ENCODE measurements around the gene RAB7A. TPM values are rescaled to one million over a fixed set of nuclear protein-coding genes. Genes with fewer than 3 reads are reported as not detected.

The RAB7A gene
- total and polyA plus RNA-seq, 8 donors, result 33.6 to 166 (median 103) TPM

DNA sequence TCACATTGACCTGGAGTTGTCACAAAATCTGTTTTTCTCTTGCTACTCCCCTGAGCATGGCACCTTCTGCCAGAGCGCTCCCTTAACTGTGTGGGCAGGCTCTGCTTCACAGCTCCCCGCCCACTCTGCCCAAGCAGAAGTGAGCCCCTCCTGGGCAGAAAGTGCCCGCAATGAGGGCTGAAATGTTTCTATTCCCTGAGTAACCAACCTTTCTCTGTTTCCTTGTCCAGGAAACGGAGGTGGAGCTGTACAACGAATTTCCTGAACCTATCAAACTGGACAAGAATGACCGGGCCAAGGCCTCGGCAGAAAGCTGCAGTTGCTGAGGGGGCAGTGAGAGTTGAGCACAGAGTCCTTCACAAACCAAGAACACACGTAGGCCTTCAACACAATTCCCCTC lies 87.1 kb downstream of the RAB7A start:
- Histone ChIP-seq H3K36me3 (peaks cover 33 to 96% (median 92%) of the 10 kb centered on the region in 4 donors), H3K4me1 (peaks cover 0 to 25% (median 11%) of the 10 kb centered on the region in 4 donors), H3K27me3 (no peaks in the 10 kb centered on the region), H3K27ac (peak overlapping the region in 2 of 5 donors; percentile 43 to 44), H3K4me3 (no peak overlapping the region), H3K9me3 (no peaks in the 10 kb centered on the region)
- intact Hi-C loops (cut with DNase I; ENCODE audit: low total_unique reads), result no loop called here
- WGBS, 5 donors, result 75 to 81% (median 81%) methylated on average over 8 of the region's 8 CpGs
- no peak for DNase-seq
- TF ChIP-seq EP300 (IDR thresholded peaks at IDR 0.05) (no peak), POLR2AphosphoS5 (IDR thresholded peaks at IDR 0.05) (no peak)
- TF ChIP-seq, protein P1, sequence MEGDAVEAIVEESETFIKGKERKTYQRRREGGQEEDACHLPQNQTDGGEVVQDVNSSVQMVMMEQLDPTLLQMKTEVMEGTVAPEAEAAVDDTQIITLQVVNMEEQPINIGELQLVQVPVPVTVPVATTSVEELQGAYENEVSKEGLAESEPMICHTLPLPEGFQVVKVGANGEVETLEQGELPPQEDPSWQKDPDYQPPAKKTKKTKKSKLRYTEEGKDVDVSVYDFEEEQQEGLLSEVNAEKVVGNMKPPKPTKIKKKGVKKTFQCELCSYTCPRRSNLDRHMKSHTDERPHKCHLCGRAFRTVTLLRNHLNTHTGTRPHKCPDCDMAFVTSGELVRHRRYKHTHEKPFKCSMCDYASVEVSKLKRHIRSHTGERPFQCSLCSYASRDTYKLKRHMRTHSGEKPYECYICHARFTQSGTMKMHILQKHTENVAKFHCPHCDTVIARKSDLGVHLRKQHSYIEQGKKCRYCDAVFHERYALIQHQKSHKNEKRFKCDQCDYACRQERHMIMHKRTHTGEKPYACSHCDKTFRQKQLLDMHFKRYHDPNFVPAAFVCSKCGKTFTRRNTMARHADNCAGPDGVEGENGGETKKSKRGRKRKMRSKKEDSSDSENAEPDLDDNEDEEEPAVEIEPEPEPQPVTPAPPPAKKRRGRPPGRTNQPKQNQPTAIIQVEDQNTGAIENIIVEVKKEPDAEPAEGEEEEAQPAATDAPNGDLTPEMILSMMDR (IDR thresholded peaks at IDR 0.05), result no peak

DNA sequence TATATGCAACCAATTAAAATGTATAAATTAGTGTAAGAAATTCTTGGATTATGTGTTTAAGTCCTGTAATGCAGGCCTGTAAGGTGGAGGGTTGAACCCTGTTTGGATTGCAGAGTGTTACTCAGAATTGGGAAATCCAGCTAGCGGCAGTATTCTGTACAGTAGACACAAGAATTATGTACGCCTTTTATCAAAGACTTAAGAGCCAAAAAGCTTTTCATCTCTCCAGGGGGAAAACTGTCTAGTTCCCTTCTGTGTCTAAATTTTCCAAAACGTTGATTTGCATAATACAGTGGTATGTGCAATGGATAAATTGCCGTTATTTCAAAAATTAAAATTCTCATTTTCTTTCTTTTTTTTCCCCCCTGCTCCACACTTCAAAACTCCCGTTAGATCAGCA lies 88.1 kb downstream of the RAB7A start:
- Histone ChIP-seq H3K27me3 (no peaks in the 10 kb centered on the region), H3K4me3 (no peak overlapping the region), H3K4me1 (peaks cover 0 to 23% (median 7%) of the 10 kb centered on the region in 4 donors), H3K27ac (peak overlapping the region in 1 of 5 donors; percentile 7), H3K9me3 (no peaks in the 10 kb centered on the region), H3K36me3 (peaks cover 28 to 95% (median 92%) of the 10 kb centered on the region in 4 donors)
- WGBS, 5 donors, result 84 to 96% (median 91%) methylated on average over 5 of the region's 5 CpGs
- no peak for DNase-seq
- TF ChIP-seq POLR2A (IDR thresholded peaks at IDR 0.05), result no peak
- TF ChIP-seq, protein P1 (IDR thresholded peaks at IDR 0.05), result no peak
- TF ChIP-seq EP300 (IDR thresholded peaks at IDR 0.05), result no peak
- TF ChIP-seq POLR2AphosphoS5 (IDR thresholded peaks at IDR 0.05), result no peak
- intact Hi-C loops (cut with DNase I; ENCODE audit: low total_unique reads), result no loop called here

DNA sequence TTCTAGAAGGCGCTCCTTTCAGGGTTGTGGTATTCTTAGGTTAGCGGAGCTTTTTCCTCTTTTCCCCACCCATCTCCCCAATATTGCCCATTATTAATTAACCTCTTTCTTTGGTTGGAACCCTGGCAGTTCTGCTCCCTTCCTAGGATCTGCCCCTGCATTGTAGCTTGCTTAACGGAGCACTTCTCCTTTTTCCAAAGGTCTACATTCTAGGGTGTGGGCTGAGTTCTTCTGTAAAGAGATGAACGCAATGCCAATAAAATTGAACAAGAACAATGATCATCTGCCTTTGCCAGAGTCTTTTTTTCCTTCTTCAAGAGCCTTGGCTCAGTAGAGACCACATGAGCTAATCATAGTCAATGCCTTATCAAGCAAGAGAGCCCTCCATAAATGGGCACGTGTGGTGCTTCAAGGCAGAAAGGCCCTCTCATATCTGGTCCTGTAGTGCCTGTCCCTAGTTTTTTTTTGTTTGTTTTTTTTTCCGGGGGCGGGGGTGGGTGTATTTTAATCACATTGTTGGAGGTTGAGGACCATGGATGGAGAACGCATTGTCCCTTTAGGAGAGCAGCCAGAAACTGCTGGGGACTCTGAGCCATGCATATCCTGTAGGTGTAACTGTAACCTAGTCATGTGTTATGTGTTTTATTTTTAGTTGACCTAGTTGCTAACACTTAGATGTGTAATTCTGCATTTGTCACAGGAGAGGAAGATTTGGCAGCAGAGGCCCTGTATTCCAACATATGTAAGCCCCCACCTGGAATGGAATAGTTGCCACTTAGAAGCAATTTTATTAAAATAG lies 88.7 kb downstream of the RAB7A start:
- 76 to 89% (median 88%) methylated on average over 8 of the region's 8 CpGs for WGBS, 5 donors
- intact Hi-C loops (cut with DNase I; ENCODE audit: low total_unique reads), result no loop called here
- H3K36me3 ChIP-seq, result peaks cover 28 to 97% (median 91%) of the 10 kb centered on the region in 4 donors
- H3K27me3 ChIP-seq, result no peaks in the 10 kb centered on the region
- TF ChIP-seq POLR2A (IDR thresholded peaks at IDR 0.05) (no peak), EP300 (IDR thresholded peaks at IDR 0.05) (no peak), POLR2AphosphoS5 (IDR thresholded peaks at IDR 0.05) (no peak)
- TF ChIP-seq, protein P1 (IDR thresholded peaks at IDR 0.05), result no peak
- H3K4me1 ChIP-seq, result peaks cover 0 to 17% (median 4%) of the 10 kb centered on the region in 4 donors
- no peak for DNase-seq
- H3K4me3 ChIP-seq, result no peak overlapping the region
- H3K27ac ChIP-seq, result peak overlapping the region in 2 of 5 donors; percentile 7 to 15
- no peaks in the 10 kb centered on the region for H3K9me3 ChIP-seq

DNA sequence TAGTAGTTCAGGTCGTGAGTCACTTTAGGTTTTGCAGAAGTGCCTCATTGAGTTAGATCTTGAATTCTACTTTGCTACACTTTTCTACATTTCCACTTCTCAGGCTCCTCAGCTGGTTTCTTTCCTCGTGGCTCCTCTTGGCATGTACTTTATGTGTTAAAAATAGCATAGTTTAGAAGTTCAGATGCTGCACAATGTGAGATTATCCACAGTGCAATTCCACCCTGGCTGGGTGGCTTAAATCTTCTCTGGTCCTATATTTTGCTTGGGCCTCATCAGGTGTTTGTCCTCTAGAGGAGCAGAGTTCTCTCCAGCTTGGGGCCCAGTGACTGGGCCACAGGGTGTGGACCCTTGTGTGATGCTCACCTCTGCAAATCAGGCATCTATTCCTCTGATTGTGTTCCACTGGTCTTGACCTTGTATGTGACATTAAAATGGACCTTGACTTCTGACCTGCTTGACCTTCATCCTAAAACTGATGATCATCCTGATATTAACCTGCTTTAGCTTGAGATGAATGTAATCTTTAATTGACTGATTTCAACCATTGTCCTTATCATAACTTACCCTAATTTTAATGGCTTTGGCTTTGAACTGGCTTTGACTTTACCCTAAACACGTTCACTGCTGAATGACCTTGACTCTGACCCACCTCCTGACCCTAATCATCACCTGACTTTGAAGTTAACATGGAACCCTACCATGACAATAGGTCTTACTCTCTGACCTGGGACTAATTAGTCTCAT lies 89.5 kb downstream of the RAB7A start:
- intact Hi-C loops (cut with DNase I; ENCODE audit: low total_unique reads), result no loop called here
- H3K27ac ChIP-seq, result peak overlapping the region in 1 of 5 donors; percentile 15
- DNase-seq, result no peak
- TF ChIP-seq POLR2AphosphoS5 (IDR thresholded peaks at IDR 0.05), result no peak
- TF ChIP-seq, protein P1 (IDR thresholded peaks at IDR 0.05), result no peak
- no peak for TF ChIP-seq EP300 (IDR thresholded peaks at IDR 0.05)
- TF ChIP-seq POLR2A (IDR thresholded peaks at IDR 0.05), result no peak
- WGBS, 5 donors, result 66 to 81% (median 77%) methylated on average over 3 of the region's 3 CpGs
- H3K9me3 ChIP-seq, result no peaks in the 10 kb centered on the region
- H3K36me3 ChIP-seq, result peaks cover 23 to 96% (median 87%) of the 10 kb centered on the region in 4 donors
- H3K27me3 ChIP-seq, result no peaks in the 10 kb centered on the region
- no peak overlapping the region for H3K4me3 ChIP-seq
- peaks cover 0 to 17% (median 4%) of the 10 kb centered on the region in 4 donors for H3K4me1 ChIP-seq

All from stomach (tissue), 9 donors.